Measurements from ENCODE around the gene GPR137C.
"Not testable (repeated sequence)": the region's sequence is repeated elsewhere in the genome, so short reads cannot be mapped to it uniquely, and the experiment has no call there.

GPR137C gene

GRCh38 chr14:52558688-52559087, 6.1 kb downstream of the GPR137C start:
- H3K4me3 ChIP-seq (ENCODE audit: control insufficient read depth, low read depth, low read length), result no peak overlapping the region
- DNase-seq (ENCODE audit: low read depth), result no peak
- TF ChIP-seq CTCF (conservative IDR thresholded peaks at IDR 0.05; ENCODE audit: control insufficient read depth, insufficient read depth, low read depth, low read length), result no peak

- TF ChIP-seq CTCF (conservative IDR thresholded peaks at IDR 0.05; ENCODE audit: control insufficient read depth, insufficient read depth, low read depth, low read length), result no peak
- DNase-seq (ENCODE audit: low read depth), result peak; percentile 83
- no peak overlapping the region for H3K4me3 ChIP-seq (ENCODE audit: control insufficient read depth, low read depth, low read length)
These were observed 10.5 kb downstream of the GPR137C start for GRCh38 chr14:52563120-52563519.

DNA sequence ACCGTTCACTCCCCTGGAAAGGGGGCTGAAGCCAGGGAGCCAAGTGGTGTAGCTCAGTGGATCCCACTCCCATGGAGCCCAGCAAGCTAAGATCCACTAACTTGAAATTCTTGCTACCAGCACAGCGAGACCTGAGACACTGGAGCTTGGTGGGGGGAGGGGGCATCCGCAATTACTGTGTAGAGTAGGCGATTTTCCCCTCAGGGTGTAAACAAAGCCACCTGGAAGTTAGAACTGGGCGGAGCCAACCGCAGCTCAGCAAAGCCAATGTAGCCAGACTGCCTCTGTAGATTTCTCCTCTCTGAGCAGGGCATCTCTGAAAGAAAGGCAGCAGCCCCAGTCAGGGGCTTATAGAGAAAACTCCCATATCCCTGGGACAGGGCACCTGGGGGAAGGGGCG, 15.8 kb downstream of the GPR137C start:
- not testable (repeated sequence) for H3K4me3 ChIP-seq (ENCODE audit: control insufficient read depth, low read depth, low read length); DNase-seq (ENCODE audit: low read depth)

DNA sequence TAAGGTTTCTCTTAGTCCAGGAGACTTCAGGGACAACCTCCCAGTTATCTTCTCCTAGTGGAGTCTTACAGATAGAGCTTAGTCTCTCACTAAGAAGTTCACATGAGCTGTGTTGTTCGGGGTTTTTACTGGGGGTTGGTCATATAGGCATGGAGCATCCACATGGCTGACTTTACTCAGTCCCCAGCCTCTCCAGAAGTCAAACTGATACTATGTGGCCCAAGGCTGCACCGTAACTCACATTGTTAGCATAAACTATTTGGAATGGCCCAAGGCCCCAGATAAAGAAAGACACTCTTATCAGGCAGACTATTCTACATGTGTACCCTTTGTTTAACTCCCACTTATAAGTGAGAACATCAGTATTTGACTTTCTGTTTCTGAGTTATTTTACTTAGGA, 23.2 kb downstream of the GPR137C start:
- no peak overlapping the region for H3K4me3 ChIP-seq (ENCODE audit: control insufficient read depth, low read depth, low read length)
- TF ChIP-seq CTCF (conservative IDR thresholded peaks at IDR 0.05; ENCODE audit: control insufficient read depth, insufficient read depth, low read depth, low read length), result no peak
- no peak for DNase-seq (ENCODE audit: low read depth)

DNA sequence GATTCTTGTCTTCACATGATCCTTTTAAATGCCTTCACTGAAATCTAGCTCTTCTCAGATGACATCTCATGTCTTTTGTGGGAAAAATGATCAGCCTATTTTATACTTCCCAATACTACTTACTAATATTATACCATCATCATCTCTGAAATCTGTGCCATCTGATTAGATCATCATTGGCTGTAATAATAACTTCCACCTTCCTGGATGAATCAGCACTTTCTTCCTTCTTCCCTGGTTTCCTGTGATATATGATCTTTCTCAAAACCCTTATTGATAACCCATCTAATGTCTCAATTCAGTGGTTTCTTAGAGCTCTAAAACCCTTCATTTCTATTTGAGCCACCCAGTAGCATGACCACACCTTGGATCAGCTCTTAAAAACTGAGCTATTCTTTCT, 30.9 kb downstream of the GPR137C start:
- TF ChIP-seq CTCF (conservative IDR thresholded peaks at IDR 0.05; ENCODE audit: control insufficient read depth, insufficient read depth, low read depth, low read length), result no peak

GRCh38 chr14:52589646-52590045, 37.0 kb downstream of the GPR137C start:
- no peak for TF ChIP-seq CTCF (conservative IDR thresholded peaks at IDR 0.05; ENCODE audit: control insufficient read depth, insufficient read depth, low read depth, low read length)
- no peak overlapping the region for H3K4me3 ChIP-seq (ENCODE audit: control insufficient read depth, low read depth, low read length)
- no peak for DNase-seq (ENCODE audit: low read depth)

More for the DNA sequence above, 30.9 kb downstream of the GPR137C start:
- peak; percentile 53 for DNase-seq (ENCODE audit: low read depth)
- H3K4me3 ChIP-seq (ENCODE audit: control insufficient read depth, low read depth, low read length), result no peak overlapping the region

GRCh38 chr14:52590318-52590717, 37.7 kb downstream of the GPR137C start:
- H3K4me3 ChIP-seq (ENCODE audit: control insufficient read depth, low read depth, low read length), result no peak overlapping the region
- DNase-seq (ENCODE audit: low read depth), result peak; percentile 2
- TF ChIP-seq CTCF (conservative IDR thresholded peaks at IDR 0.05; ENCODE audit: control insufficient read depth, insufficient read depth, low read depth, low read length), result no peak
